Stimulated activated CD4-positive, alpha-beta T cell treated with anti-CD3 and anti-CD28 coated beads, Interleukin-12 subunit alpha, Interleukin-12 subunit beta, amount 100 ng/mL, for 24 hours (primary cell): Measurements from ENCODE around the gene SPINK1.
"Not testable (repeated sequence)": the region's sequence is repeated elsewhere in the genome, so short reads cannot be mapped to it uniquely, and the experiment has no call there.

Experiments used
- DNase-seq, 2 experiments: peaks; one replicate each; pipeline ENCODE4 v3.0.0-alpha.2; 2020; ENCODE audit warnings: low read depth in 2 of 2

Gene SPINK1, protein sequence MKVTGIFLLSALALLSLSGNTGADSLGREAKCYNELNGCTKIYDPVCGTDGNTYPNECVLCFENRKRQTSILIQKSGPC

DNA sequence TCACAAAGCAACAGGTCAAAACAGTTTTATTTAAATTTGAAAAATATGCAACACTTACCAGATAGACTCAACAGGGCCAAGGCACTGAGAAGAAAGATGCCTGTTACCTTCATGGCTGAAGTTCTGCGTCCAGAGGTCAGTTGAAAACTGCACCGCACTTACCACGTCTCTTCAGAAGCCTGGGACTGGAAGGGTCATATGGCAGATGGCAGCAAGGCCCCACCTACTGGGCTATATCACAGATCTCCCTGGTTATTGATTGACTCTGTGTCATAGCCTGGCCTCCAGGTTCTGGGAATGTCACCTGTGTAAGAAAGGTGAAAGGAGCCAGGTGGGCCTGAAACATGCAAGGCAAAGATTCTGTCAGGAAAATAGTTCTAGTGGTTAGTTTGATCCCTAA, at the start of gene SPINK1:
SPINK1 (minus strand) TSS at position 207 of the 400 bp plus-strand sequence; CDS start at position 113, 94 bp downstream.
- no peak for DNase-seq

DNA sequence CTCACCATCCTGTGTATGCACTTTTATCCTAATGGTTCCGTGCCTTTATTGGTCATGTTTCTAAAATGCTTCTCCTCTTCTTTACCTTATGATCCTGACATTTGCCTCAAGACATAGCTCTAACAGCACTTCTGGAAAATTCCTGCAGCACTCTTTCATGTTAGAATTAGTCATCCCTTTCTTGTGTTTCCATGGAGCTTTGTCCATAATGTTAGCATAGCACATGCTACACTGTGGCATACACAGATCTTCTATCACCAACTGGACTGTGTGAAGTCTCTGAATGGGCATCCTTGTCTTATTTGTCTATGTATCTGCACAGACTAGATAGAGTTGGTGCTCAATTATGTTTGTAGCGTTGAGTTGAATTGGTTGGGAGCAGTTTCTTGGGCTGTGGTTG, 49.0 kb upstream of the SPINK1 start:
- DNase-seq = no peak

DNA sequence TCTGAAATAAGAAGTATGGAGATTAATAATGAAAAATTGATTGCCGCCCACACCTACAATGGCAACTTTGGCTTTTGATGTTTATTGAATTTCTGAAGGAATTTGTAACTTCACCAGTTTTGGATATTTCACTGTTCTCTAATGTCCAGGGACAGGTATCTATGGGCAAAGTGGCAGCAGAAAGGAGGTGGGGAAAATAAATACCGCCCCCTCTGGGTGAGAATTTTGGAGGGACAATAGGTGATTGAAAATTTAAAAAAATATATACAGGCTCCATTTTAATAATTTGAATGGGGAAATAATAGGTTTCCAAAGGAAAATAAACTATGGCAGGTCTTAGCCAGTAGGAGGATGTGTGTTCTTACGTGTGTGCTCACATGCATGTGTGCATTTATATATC, 48.3 kb upstream of the SPINK1 start:
- DNase-seq = no peak

DNA sequence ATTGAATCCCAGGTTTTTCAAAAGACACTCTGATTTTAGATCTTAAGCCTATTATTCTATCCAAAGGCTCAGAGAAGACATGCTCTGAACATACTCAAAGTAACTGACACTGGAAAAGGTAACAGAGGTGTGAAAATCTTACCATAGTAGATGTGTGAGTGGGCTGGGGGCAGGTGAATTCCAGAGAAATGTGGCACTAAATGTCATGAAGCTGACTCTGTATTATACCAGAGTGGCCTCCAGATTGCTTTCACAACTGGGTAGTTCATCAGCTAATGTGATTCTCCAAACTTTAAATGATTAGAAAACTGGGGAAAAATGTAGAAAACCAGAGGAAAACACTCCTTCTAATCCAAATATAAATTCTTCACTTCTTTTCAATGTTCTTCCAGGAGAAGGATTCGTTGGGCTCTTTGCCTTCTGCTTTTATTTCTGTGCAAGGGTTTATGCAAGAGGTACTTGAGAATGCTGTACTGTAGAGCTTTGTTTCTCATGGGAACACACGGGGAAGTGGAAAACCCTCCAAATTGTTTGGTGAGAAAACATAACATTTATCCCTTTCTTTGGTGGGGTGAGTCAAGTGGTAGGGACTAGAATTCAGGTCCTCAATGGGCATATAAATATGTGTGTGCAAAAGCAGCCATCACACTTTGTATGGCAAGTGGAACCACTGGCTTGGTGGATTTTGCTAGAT, 46.7 kb upstream of the SPINK1 start, which contains the start of gene SCGB3A2:
SCGB3A2 (plus strand) TSS at position 646 of the 694 bp plus-strand sequence. CDS start 93 bp downstream, outside the sequence.
- no peak for DNase-seq

DNA sequence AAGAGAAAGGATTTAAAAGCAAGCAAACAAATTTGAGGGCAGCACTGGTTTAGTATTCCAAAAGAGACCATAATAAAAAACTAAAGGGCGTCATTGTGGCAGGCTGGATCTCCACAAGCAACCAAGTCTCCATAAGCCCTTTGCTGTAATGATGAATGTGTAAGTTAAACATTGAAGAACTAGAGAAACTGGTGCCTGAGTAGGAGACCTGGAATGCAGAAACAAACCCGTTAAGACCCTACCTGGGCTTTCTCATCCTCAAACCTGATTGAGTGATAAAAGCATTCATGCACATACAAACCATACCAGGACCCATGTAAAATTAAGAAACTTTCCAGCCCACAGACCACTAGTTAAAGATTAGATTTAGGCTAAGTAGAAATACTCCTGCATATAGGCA, 45.2 kb upstream of the SPINK1 start:
- no peak for DNase-seq

DNA sequence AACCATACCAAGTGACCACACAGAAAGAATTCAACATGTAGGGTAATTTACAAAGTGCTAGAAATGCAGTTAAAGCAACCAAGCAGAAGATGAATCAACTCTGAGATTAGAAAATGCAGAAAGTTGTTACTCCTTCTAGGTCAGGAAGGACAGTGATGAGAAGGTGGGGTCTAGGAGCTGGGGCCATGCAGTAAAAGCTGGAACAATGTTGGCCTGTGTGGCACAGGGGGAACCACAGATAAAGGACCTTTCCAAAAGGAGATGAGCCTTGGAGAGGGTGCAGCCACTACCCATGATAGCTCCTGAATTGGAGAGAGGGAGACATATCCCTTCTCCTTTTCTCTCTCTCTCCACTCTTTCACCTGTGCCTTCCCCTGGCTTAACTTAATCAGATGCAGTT, 44.7 kb upstream of the SPINK1 start:
- no peak for DNase-seq

DNA sequence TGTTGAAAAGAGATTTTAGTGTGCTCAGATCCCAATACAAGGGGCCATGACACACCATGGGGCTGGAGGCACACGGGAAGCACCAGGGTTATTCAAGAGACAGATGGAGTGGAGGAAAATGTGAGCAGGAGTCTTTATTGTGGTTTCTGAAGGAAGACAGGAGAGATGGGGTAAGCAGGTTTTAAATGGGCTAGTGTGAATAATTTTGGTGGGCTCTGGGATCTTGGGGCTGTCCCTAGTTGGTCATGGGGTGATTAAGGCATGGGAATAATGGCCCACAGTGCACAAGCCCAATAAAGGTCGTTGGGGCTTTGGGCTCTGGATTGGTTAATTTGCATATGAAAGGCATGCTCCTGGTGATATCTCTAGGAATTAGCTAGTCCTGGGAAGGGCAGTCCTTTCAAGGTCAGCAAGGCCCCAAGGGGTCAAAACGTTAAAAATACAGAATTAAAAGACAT, 43.5 kb upstream of the SPINK1 start:
- DNase-seq = no peak

DNA sequence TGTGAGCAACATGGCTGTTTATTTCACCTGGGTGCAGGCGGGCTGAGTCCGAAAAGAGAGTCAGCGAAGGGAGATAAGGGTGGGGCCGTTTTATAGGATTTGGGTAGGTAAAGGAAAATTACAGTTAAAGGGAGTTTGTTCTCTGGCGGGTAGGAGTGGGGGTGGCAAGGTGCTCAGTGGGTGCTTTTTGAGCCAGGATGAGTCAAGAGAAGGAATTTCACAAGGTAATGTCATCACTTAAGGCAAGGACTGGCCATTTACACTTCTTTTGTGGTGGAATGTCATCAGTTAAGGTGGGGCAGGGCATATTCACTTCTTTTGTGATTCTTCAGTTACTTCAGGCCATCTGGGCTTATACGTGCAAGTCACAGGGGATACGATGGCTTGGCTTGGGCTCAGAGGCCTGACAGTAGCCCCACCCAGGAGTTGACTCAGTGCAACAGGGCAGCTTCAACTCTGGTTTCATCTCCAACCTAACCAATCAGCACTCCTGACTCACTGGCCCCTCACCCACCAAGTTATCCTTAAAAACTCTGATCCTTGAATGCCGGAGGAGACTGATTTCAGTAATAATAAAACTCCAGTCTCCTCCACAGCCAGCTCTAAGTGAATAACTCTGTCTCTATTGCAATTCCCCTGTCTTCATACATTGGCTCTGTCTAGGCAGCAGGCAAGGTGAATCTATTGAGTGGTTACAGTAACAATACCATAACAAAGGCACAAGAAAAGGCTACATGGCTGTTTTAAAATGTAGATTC, 42.8 kb upstream of the SPINK1 start:
- DNase-seq = not testable (repeated sequence)

DNA sequence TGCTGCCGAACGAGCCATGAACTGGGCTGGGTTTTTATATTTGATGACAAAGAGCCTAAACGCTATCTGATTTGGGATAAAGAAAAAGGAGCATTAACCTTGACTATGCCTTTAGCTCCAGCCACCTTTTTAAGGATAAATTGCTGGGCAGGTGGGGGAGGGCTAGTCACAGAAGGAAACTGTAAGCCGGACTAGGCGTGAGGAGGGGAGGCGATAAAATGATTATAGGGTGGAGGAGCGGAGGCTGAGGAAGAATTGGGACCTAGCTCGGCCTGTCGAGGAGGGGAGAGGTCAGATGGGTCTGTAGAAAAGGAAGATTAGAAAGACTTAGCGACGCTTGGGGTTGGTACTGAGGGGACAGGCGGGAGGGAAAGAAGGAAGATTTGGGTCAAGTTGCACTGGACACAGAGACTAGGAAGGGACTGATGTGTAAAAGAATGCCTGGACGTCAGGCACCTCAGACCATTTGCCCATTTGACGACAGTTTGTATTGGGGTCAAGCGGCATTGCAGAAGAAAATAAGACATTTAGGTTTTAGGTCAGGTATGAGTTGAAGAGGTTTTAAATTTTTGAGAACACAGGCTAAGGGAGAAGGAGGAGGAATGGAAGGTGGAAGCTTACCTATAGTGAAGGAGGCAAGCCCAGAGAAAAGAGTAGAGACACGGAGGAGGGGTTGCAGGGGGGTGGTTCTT, 41.4 kb upstream of the SPINK1 start:
- not testable (repeated sequence) for DNase-seq

DNA sequence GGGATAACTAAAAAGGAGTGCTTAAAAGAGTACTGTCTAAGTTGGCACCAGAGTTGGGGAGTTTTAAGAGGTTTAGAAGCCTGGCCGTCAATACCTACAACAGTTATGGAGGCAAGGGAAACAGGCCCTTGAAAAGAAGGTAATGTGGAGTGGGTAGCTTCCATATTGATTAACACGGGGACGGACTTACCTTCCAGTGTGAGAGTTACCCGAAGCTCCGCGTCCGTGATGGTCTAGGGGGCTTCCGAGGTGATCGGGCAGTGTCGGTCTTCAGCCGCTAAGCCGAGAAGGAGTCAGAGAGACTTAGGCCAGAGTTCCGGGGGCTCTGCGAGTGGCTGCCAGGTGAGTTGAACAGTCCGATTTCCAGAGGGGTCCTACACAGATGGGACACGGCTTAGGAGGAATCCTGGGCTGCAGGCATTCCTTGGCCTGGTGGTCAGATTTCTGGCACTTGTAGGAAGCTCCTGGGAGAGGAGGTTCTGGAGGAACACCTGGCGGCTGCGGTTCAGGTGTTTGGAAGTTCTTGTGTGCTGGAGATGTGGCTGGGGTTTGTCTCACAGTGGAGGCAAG, 40.6 kb upstream of the SPINK1 start:
- DNase-seq = not testable (repeated sequence)

DNA sequence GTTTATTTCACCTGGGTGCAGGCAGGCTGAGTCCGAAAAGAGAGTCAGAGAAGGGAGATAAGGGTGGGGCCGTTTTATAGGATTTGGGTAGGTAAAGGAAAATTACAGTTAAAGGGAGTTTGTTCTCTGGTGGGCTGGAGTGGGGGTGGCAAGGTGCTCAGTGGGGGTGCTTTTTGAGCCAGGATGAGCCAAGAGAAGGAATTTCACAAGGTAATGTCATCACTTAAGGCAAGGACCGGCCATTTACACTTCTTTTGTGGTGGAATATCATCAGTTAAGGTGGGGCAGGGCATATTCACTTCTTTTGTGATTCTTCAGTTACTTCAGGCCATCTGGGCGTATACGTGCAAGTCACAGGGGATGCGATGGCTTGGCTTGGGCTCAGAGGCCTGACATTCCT, 38.4 kb upstream of the SPINK1 start:
- DNase-seq = not testable (repeated sequence)

DNA sequence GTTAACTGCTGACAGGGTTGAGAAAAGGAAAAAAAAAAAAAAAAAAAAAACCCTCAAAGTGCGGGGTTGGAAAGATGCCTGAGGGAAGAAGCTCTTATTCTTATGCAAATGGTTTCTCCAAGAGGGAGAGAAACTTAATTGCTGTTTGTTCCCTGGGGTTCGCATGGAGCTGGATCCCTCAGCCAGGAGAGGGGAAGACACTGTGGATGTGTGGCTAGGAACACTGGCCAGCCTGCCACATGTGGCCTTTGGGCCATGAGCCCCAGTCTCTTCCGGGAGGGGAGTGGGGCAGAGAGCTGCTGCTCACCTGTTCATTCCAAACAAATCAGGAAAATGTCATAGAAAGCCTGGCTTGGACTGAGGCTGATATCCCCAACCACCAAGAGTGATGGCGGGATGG, 37.6 kb upstream of the SPINK1 start:
- DNase-seq = no peak

DNA sequence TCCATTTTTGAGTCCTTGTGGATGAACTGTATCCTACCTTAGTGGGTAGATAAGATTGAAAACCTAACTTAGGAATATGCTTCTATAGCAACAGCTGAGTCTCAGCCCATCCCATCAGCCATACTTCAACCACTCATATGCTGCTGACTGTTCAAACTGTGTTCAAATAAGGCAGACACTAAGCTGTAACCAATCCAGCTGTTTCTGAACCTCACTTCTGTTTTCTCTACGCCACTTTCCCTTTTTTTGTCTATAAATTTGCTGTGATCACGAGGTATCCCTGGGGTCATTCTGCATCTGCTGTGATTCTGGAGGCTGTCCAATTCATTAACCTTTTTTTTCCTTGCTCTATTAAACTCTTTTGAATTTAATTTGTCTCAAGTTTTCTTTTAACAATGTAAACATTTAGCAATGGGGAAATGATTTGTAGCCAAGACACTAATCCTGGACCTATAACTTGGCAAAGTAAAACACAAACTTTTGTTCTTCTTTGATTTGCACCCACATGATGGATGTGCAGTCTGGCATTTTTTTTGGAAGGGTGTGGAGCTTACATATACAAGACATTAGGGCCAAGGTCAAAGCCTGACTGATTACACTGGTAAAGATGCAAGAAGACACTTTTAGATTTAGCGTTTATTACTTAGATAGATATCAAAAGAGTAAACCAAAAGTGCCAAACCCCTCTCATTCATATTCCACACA, 32.1 kb upstream of the SPINK1 start:
- no peak for DNase-seq

DNA sequence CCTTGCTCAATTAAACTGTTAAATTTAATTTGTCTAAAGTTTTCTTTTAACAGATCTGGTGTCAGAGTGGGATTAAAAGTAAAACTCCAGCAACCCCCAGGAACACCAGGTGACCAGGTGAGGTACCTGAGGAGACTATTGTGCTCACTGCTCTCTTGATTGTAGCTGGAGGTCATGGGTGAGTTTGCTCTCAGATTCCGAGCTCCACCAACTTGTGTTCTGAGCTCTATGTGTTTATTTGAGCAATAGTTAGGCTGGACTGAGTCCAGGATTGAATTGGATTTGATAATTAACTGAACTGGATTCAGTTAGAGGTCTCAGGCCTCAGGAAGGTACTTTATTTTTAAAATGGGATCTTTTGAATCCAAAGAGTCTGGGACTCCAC, 29.2 kb upstream of the SPINK1 start:
- DNase-seq = no peak

DNA sequence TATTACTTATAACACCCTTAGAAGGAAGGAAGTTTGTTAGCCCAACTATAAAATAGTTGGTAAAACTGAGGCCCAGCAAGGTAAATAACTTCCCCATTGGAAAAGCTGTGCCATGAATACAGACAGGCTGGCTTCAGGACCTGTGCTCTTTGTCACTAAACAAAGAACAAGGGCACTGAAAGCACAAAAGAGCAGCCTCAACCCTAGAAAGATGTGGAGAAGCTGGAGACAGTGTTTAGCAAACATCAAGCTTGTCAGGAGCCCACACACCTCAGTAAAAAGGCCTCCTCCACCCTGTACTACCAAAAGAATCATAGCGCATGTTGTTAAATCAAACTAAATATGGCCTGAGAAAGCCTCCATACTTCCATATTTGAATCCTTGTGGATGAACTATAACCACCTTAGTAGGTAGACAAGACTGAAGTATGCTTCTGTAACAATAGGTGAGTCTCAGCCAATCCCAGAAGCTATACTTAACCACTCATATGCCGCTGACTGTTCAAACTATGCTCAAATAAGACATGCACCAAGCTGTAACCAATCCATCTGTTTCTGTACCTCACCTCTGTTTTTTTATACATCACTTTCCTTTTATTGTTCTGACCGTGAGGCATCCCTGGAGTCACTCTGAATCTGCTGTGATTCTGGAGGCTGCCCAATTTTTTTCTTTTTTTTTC, 28.6 kb upstream of the SPINK1 start:
- no peak for DNase-seq

DNA sequence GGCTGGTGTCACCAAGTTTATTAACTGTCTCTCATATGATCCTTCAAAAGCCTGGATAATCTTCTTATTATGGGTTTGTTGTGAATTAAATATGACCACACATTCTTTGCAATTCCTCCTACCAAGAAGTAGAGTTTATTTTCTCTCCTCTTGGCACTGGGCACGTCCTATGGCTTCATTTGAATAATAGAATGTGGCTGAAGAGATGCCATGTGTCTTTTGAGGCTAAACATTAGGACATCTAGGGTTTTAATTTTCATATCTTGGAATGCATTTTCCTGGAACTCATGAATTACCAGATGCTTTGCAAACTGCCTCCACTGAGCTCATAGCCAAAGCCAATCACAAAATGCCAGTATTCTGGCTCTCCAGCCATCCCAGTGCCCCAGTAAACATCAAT, 27.1 kb upstream of the SPINK1 start:
- no peak for DNase-seq

DNA sequence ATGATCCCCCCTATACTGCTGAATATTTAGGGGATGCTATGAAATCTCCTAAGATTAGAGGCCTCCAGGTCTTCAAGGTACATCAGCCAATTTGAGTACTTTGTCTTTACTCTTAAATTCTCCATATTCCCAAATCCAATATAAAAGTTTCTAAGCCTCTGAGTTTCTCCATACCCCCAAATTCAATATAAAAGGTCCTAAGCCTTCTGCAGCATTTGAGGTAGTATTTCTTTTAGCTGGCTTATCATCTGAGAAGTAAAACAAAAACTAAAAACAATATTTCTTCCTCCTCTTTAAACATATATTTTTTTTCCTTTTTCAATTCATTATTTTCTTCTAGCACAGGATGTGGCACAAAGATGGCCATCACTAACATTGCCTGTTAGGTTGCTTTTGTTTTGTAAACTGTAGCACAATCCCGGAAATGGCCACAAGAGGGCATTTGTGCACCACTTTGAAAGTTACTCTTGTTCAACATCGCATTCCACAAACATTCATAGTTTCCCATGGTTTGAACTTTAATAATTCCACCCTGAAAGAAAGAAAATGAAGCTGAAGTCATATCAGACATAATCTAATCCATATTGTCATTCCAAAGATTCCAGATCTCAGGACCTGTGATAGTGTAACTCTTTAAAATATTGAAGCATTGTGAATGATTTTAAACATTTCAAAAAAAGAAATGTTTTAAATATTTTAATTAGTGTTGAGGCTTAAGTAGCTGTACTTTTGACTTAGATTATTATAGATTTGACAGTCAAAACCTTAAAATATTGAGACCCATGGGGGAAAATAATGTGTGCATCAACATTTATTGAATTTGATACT, 26.0 kb upstream of the SPINK1 start:
- DNase-seq = peak in 1 of 2 experiments; percentile 35

DNA sequence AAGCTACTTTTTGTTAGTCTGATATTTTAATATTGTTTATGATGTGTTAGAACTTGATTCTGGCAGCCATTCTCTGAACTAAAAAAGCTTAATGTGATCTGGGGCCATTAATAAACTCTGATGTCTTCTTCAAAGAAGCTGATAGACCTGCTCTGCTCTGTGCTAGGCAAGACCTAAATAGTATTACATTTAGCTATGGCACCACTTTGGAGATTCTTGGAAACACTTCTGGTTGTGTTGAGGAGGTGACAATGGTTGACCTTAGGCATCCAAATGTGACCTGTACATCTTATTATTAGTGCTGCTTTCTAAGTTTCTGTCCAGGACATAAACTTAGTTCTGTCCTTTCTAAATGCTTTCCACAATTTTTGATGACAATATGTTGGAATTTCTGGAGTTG, 25.3 kb upstream of the SPINK1 start:
- no peak for DNase-seq

DNA sequence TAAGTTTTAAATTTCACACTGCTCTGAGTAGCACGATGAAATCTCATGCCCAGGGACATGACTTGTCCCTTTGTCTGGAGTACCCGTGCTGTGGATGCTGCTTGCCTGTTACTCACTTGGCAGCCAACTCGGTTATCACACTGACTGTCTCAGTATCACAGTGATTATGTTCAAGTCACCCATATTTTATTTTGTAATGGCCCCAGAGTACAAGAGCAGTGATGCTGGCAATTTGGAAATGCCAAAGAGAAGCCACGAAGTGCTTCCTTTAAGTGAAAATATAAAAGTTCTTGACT, 24.3 kb upstream of the SPINK1 start:
- no peak for DNase-seq
